Measurements from ENCODE around the gene RSU1.

RSU1 gene

DNA sequence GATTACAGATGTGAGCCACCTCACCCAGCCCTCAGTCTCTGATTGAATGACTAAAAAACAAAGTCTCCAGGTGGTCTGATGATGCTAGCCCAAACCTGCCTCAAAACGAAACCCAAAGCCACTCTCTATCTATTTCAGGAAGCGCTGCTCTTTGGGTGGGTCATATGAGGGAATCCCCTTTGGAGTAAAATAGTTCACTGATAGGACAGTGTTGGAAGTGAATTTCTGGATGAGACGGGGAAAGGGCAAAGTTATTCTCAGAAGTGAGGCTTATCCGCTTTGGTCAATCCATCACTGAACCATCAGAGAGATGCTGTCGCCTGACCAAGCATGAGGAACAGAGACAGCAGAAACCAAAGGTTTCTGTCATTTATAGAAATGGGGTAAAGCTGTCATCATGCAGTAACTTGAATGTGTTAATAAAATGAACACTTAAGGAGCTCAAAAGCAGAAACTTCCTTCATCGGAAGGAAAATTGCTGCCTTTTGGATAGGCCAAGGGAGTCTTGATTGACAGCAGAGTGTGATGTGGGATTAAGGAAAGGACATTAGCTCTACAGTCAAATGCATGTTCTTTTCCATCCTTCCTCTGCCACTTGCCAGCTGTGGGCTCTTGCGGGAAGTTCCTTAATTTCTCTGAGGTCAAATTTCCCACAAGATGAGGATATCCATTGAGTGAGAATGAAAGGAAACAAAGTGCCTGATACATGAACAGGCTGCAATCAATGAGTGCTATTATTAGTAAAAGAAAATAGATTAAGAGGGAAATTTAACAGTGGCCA lies 230.7 kb downstream of the RSU1 start:
- FAIRE-seq: no peak

DNA sequence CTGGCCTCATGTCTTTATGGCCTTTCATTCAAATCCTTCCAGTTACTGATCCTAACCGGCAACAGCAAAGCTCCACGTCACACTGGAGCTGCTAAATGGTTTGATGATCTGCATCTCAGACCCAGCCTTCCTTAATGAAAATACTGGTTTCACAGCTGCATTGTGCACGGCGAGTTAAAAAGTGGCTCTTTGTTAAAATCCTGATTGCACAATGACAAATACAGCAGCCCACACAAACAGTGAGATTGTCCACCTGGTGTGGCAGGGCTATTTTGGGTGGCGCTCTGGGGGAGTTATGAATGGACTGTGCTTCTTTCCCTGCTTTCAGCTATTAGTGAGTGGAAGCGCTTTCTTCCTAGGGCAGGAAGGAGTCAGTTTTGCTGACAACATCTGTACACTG lies 232.1 kb downstream of the RSU1 start:
- no peak for FAIRE-seq

DNA sequence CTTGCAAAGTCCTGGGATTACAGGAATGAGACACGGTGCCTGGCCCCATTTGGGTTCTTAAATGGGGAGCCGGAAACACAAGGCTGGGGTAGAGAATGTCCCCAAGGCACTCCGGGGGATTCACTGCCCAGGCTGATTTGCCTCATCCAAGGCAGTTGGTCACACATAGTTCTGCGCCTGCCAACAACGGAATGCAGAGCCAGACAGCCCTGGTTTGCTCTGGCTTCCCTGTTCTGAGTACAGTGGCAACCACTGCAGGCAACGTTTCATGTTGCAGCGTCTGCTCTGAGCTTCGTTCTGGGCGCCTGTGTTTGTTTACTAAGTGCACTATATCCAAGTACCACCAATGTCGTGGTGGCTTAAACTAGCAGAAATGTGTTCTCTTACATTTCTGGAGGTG lies 233.8 kb downstream of the RSU1 start:
- no peak for FAIRE-seq

DNA sequence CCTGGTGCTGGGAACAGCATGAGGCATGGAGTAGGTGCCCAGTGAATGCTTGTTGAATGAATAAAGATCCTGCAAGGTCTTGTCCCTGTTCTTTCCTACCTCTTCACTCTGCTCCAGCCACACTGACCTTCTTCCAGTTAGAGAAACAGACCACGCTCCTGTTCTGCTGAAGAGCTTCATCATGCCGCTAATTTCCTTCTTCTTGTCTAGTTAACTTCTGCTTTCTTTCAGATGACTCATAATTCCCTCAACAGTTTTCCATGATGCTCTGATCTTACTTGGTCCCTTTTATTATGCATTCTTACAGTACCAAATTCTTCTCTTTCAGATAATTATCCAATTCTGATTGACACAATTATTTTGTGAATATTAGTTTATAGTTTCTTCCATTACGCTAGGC lies 236.0 kb downstream of the RSU1 start:
- no peak for FAIRE-seq

DNA sequence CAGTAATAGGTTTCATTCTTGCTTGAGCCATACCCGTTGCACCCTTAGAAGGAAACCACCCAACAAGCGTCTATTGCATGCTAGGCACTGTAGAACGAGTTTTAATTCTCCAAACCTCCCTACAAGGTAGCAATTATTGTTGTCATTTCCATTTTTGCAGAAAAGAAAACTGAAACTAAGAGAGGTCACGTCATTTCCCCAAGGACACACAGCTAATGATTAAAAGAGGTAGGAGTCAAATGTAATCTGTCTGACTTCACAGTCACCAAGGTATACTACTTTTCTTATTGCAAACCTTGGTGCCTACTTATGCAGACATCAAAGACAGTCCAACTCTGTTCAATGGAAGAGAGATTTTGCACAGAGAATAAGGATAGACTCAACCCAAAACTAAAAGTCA lies 246.5 kb downstream of the RSU1 start:
- FAIRE-seq: no peak

DNA sequence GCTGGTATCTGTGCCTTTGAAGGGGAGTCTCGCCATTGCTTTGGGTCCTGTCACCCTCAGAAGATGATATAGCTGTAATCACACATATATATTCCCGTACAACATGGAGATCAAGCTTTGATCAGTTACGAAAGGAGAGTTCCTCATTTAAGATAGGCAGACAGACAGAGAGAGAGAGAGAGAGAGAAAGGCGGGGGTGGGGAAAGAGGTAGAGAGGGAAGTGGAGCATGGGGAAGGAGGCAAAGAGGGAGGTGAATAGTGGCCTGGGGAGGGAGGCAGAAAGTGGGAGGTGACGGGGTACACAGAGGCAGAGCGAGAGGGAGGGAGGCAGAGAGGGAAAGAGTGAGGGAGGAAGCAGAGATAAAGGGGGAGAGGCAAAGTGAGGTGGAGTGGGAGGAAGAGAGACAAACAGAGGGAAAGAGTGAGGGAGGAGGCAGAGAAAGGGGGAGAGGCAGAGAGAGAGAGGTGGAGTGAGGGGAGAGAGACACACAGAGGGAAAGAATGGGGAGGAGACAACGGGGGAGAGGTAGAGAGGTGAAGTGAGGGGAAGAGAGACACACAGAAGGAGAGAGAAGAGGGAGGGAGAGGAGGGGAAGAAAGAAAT lies 250.9 kb downstream of the RSU1 start:
- no peak for FAIRE-seq

DNA sequence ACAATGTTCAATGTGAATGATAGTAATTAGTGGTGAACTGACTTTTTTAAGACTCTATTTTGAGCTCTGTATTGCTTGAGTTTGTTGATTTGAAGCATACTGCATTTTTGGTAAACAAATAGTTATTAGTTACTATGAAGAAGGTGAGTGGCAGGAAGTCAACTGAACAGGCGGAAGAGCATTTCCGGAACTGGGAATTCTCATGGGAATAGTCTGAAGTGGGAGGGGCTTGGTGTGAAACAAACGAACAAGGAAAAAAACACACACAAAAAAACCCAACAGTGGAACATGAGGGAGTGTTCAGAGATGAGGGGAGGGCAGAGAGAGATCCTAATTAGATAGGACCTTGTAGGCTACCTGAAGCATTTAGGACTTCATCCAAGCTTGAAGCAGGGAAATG lies 251.6 kb downstream of the RSU1 start:
- FAIRE-seq: no peak

DNA sequence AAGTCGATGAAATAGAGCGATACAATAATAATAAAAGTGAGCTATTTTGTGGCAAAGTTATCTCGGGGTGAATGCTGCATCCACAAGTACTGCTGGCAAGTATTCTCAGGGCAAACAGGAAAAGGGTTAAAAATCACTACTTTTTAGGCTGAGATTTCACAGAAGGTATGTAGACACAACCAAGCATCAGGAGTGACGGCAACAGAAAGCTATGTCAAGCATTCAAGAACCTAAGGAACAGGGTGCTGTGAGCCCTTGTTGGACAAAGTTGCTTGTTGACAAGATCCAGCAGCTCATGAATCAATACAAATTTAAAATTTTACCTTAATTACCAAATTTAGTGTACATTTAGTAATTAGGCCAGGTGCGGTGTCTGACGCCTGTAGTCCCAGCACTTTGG lies 254.3 kb downstream of the RSU1 start:
- FAIRE-seq: no peak

DNA sequence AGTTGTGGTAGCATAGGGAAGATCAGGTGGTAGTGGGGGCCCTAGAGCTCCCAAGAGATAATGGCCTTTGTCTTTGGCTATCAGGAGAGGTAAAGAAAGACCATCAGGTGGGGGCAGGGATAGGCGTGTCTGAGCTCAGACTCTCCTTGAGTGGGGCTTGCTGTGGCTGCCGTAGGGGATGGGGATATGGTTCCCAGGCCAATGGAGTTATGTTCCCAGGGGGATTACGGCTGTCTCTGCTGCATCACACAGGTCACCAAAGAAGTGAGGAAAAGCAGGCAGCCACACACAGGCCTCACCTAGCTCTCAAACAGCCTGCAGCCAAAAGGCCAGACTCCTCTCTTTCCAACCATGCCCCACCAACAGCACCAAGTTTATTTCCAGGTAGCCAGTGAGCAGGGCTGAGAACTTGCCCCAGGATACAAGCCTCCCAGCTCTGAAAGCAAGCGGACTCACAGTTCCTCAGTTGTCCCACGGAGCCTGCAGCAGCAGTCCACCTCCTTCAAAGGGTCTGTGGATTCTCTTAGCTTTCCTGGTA lies 257.9 kb downstream of the RSU1 start:
- FAIRE-seq: no peak

DNA sequence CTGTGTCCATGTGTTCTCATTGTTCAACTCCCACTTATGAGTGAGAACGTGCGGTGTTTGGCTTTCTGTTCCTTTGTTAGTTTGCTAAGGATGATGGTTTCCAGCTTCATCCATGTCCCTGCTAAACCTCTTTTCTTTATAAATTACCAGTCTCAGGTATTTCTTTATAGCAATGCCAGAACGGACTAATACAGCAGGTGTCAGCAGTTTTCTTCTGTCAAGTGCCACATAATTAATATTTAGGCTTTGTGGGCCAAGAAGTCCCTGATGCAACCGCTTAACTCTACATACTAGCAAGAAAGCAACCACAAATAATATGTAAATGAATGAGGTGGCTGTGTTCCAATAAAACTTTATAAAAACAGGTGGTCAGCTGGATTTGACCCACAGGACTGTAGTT lies 269.3 kb downstream of the RSU1 start:
- FAIRE-seq: no peak

DNA sequence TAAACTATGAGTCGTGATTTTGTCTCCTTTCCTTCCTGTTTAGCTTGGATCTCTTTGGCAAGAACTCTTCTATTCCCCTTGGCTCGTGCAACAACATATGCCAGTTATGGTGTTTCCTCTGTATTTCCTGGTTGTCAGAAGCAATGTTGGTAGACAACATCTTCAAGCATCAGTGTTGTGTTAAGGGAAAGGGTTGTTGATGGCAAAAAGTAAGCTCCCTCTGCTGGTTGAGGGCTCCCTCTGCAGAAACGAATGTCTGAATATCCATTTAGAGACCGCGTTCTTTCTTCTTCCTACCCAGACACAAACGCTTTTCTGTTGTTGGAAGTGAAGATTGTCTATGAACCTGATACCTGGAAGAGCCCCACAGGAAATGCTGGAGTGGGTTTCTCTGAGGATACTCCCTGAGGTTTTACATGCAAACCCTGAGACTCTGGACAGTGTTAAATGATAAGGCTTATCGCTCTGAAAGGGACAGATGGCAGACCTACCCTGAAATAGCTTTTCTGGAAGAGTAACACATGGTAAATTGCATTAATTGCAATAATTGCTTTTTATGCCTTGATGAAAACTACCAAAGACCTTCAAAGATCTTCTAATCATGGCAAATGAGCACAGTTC lies 272.0 kb downstream of the RSU1 start:
- FAIRE-seq: peak; percentile 68

DNA sequence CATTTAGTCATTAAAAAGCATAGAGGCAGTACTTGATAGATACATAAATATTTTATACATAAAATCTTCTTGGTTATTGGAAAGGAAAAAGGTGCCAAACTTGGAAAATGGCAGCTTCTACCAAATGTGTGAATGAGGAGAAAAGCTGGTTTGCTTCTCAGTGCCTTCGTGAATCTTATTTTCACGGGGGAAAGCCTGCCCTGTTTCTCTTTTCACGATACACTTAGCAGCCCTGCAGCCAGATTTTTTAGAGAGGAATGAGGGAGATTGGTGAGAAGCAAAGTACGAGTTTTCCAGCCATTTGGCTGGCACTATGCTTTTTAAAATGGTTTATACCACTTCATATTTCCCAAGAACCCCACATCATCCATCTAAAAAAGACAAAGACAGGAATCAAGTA lies 272.6 kb downstream of the RSU1 start:
- no peak for FAIRE-seq

DNA sequence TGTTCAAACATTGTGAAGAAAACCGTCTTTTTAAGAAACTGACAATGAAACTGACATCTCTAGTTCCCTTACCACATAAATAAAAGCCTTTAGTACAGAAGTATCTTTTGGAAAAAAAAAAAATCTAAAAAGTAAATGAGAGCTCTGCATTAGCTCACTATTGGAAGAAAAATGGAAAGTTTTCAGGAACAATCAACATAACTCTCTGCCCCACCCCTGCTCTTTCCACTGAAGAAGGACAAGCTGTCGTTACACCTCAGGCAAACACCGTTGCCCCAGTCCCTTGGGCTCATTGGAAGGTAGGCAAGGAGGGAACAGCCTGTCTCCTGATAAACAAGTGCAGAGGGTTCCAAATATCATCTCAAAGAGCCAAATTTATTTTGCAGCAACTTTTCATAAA lies 273.1 kb downstream of the RSU1 start:
- no peak for FAIRE-seq

Data from TTC549 (cell line).